A673 (cell line): ENCODE measurements around the gene SPTAN1. TPM values are rescaled to one million over a fixed set of nuclear protein-coding genes. Genes with fewer than 3 reads are reported as not detected.

Source experiments
- BruUV-seq: library from RNA; stranded (reverse); fragments of 400-500 nt; replicated peaks from 2 replicates; lab custom pipeline; 2021; lab: Mats Ljungman, UMichigan
- CTCF ChIA-PET: fragments of 300-600 bp; sonication (Branson Sonifier 250); formaldehyde crosslinking; loops from one replicate; lab custom pipeline; 2022; ENCODE audit warnings: antibody characterized with exemption; lab: Charles Lee
- POLR2A ChIA-PET: fragments of 300-600 bp; sonication (Branson Sonifier 250); formaldehyde crosslinking; loops from one replicate; lab custom pipeline; 2022; ENCODE audit warnings: antibody characterized with exemption; ENCODE audit not compliant: low non-redundant PET; lab: Charles Lee
- DNase-seq: peaks from one replicate; pipeline ENCODE4 v3.0.0-alpha.2; 2015; ENCODE audit warnings: low spot score
- H3K27ac ChIP-seq: fragments of 200-600 bp; sonication (generic); 2 replicates; pipeline ENCODE4 v1.5.1; 2016; ENCODE audit warnings: mixed run types, low read depth, mild to moderate bottlenecking, mixed read lengths, antibody characterized with exemption, low read length; ENCODE audit not compliant: poor library complexity, severe bottlenecking
- H3K27me3 ChIP-seq: fragments of 200-600 bp; sonication (generic); replicated peaks from 2 replicates; pipeline ENCODE4 v1.6.1; 2017; ENCODE audit warnings: mixed run types, low read depth, mild to moderate bottlenecking, mixed read lengths, antibody characterized with exemption, low read length; ENCODE audit not compliant: insufficient read depth, poor library complexity
- H3K36me3 ChIP-seq: fragments of 200-600 bp; sonication (generic); 2 replicates; pipeline ENCODE4 v1.6.1; 2016; ENCODE audit warnings: mixed run types, mild to moderate bottlenecking, mixed read lengths, antibody characterized with exemption, low read length; ENCODE audit not compliant: insufficient read depth, poor library complexity, severe bottlenecking
- H3K4me1 ChIP-seq: fragments of 200-600 bp; sonication (generic); 2 replicates; pipeline ENCODE4 v1.6.1; 2017; ENCODE audit warnings: mixed run types, mild to moderate bottlenecking, mixed read lengths, antibody characterized with exemption, low read length; ENCODE audit not compliant: insufficient read depth, poor library complexity, severe bottlenecking
- H3K4me3 ChIP-seq: fragments of 200-600 bp; sonication (generic); 2 replicates; pipeline ENCODE4 v1.5.1; 2016; ENCODE audit warnings: low read depth, mixed run types, mild to moderate bottlenecking, mixed read lengths, low read length; ENCODE audit not compliant: poor library complexity, severe bottlenecking
- H3K9me3 ChIP-seq: fragments of 200-600 bp; sonication (generic); 2 replicates; pipeline ENCODE4 v1.6.1; 2016; ENCODE audit warnings: mixed run types, low read depth, mild to moderate bottlenecking, mixed read lengths, antibody characterized with exemption, low read length; ENCODE audit not compliant: poor library complexity, severe bottlenecking
- EZH2 ChIP-seq: fragments of 200-600 bp; sonication (generic); IDR thresholded peaks from 2 replicates; pipeline ENCODE4 v1.6.1; 2017; ENCODE audit warnings: borderline replicate concordance, low read depth, mild to moderate bottlenecking, mixed read lengths, antibody characterized with exemption, low read length; ENCODE audit not compliant: poor library complexity, severe bottlenecking
- intact Hi-C: fragments of 100-400 bp; cut with micrococcal nuclease; formaldehyde crosslinking; loops from one replicate; pipeline ENCODE4 v1.10.0; 2022; ENCODE audit not compliant: unreplicated experiment
- total RNA-seq: library from RNA; stranded (reverse); gene quantifications from 2 replicates; pipeline ENCODE4 v1.2.3, GENCODE V29; 2021
- TF ChIP-seq, protein P1 (sequence below): fragments of 300-800, 200-600 bp; sonication (generic); conservative IDR thresholded peaks from 2 replicates; pipeline ENCODE4 v1.5.1; 2017; ENCODE audit warnings: low read depth, mild to moderate bottlenecking, antibody characterized with exemption, low read length, moderate library complexity, mixed read lengths

Gene SPTAN1
- total RNA-seq, 1 experiment from 2014 or later: 262 TPM

GRCh38 chr9:128633057-128633456, 80.7 kb downstream of the SPTAN1 start:
- CTCF ChIA-PET: no interaction called here
- no peaks in the 10 kb centered on the region for H3K27me3 ChIP-seq
- no peak overlapping the region for H3K4me3 ChIP-seq
- peaks cover 87% of the 10 kb centered on the region for H3K36me3 ChIP-seq
- DNase-seq: no peak
- no peak overlapping the region for H3K27ac ChIP-seq
- POLR2A ChIA-PET: no interaction called here
- TF ChIP-seq, protein P1, sequence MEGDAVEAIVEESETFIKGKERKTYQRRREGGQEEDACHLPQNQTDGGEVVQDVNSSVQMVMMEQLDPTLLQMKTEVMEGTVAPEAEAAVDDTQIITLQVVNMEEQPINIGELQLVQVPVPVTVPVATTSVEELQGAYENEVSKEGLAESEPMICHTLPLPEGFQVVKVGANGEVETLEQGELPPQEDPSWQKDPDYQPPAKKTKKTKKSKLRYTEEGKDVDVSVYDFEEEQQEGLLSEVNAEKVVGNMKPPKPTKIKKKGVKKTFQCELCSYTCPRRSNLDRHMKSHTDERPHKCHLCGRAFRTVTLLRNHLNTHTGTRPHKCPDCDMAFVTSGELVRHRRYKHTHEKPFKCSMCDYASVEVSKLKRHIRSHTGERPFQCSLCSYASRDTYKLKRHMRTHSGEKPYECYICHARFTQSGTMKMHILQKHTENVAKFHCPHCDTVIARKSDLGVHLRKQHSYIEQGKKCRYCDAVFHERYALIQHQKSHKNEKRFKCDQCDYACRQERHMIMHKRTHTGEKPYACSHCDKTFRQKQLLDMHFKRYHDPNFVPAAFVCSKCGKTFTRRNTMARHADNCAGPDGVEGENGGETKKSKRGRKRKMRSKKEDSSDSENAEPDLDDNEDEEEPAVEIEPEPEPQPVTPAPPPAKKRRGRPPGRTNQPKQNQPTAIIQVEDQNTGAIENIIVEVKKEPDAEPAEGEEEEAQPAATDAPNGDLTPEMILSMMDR: no peak
- no peak for TF ChIP-seq EZH2
- BruUV-seq: TSS peak; percentile 98
- H3K9me3 ChIP-seq: no peaks in the 10 kb centered on the region
- H3K4me1 ChIP-seq: no peaks in the 10 kb centered on the region
- intact Hi-C loops: no loop called here

DNA sequence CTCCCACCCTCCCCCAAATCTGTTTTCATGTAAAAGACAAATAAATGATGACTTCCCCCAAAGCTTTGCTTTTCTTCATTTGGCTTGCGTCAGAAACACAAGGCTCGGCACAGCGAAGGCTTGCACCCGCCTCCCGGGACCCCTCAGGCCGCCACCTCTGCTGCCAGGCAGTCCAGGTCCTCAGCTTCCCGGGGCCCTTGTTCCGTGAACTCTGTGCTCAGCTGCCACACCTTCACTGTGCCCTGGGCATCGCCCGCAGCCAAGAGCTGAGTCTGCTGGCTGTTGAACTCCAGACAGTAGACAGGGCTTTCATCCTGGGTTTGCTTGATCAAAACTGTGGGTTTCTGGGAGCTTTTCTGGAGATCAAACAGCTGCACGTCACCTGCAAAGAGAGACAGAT, 81.2 kb downstream of the SPTAN1 start:
- DNase-seq: no peak
- Histone ChIP-seq H3K4me3 (no peak overlapping the region), H3K4me1 (no peaks in the 10 kb centered on the region), H3K27ac (no peak overlapping the region), H3K27me3 (no peaks in the 10 kb centered on the region), H3K36me3 (peaks cover 84% of the 10 kb centered on the region), H3K9me3 (no peaks in the 10 kb centered on the region)
- intact Hi-C loops: no loop called here
- CTCF ChIA-PET: no interaction called here
- TSS peak; percentile 87 for BruUV-seq
- no peak for TF ChIP-seq EZH2
- TF ChIP-seq, protein P1: no peak
- POLR2A ChIA-PET: no interaction called here

GRCh38 chr9:128634111-128634510, 81.7 kb downstream of the SPTAN1 start:
- no TSS peak for BruUV-seq
- no peaks in the 10 kb centered on the region for H3K4me1 ChIP-seq
- no peak for DNase-seq
- CTCF ChIA-PET: no interaction called here
- peaks cover 83% of the 10 kb centered on the region for H3K36me3 ChIP-seq
- intact Hi-C loops: no loop called here
- TF ChIP-seq EZH2: no peak
- TF ChIP-seq, protein P1: no peak
- H3K27ac ChIP-seq: no peak overlapping the region
- POLR2A ChIA-PET: no interaction called here
- H3K9me3 ChIP-seq: no peaks in the 10 kb centered on the region
- H3K27me3 ChIP-seq: no peaks in the 10 kb centered on the region
- H3K4me3 ChIP-seq: no peak overlapping the region
